K562 (cell line): ENCODE results near the gene LRRC10. TPM values are rescaled to one million over a fixed set of nuclear protein-coding genes. Genes with fewer than 3 reads are reported as not detected.

Experiments used
- ATAC-seq: fragments of 200-7000 bp; cut with Tn5 transposase; 3 replicates; pipeline ENCODE4 v1.9.1; 2020; ENCODE audit warnings: moderate library complexity
- BruUV-seq: library from RNA; stranded (reverse); fragments of 400-500 nt; replicated peaks from 2 replicates; lab custom pipeline; 2021; lab: Mats Ljungman, UMichigan
- CTCF ChIA-PET: fragments of 300-600 bp; formaldehyde crosslinking; extraction: SDS; loops from one replicate; lab custom pipeline; 2021; ENCODE audit warnings: low intra/inter-chr PET ratio; lab: Yijun Ruan, JAX
- POLR2A ChIA-PET: fragments of 300-600, 350-650 bp; sonication (Branson Sonifier 250); formaldehyde crosslinking; extraction: SDS; loops from one replicate; lab custom pipeline; 2021; ENCODE audit warnings: antibody characterized with exemption, inconsistent platforms; lab: Yijun Ruan, JAX
- DNase-seq, 4 experiments: peaks; one replicate each; pipeline versions ENCODE4 v3.0.0 to v3.0.0-alpha.2; 2011 to 2018; ENCODE audit warnings: low spot score in 3 of 4, mixed read lengths in 3 of 4; ENCODE audit errors: extremely low read depth in 1 of 4
- FAIRE-seq: peaks from 2 replicates; lab custom pipeline; 2011; peaks lifted over from hg19 to GRCh38; lab: Jason Lieb, UNC
- H2AFZ ChIP-seq: 2 replicates; pipeline ENCODE4 v1.6.0; 2011; ENCODE audit warnings: low read depth, low read length, control low read depth, inconsistent platforms
- H3K27ac ChIP-seq: fragments of 200-600 bp; 3 replicates; pipeline ENCODE4 v1.8.0; 2011; ENCODE audit warnings: low read depth, mild to moderate bottlenecking, control low read depth, inconsistent platforms, low read length, moderate library complexity, mixed read lengths; ENCODE audit errors: extremely low read depth
- H3K27me3 ChIP-seq, 2 experiments: fragments of 300-600 bp in 1 of 2; 2 replicates in 1 of 2; 3 replicates in 1 of 2; pipeline versions ENCODE4 v1.6.0 to v1.8.0; 2011; ENCODE audit warnings: inconsistent platforms in 2 of 2, low read length in 2 of 2, mild to moderate bottlenecking in 1 of 2, mixed read lengths in 1 of 2, moderate library complexity in 1 of 2; ENCODE audit not compliant: control insufficient read depth in 2 of 2, insufficient read depth in 2 of 2
- H3K36me3 ChIP-seq: fragments of 300-600 bp; 3 replicates; pipeline ENCODE4 v1.8.0; 2011; ENCODE audit warnings: mild to moderate bottlenecking, low read length, inconsistent platforms; ENCODE audit not compliant: control insufficient read depth, insufficient read depth
- H3K4me1 ChIP-seq, 2 experiments: fragments of 200-600 bp in 1 of 2; replicated peaks in 1 of 2; 2 replicates in 1 of 2; 3 replicates in 1 of 2; pipeline versions ENCODE4 v1.5.1 to v1.8.0; 2011; ENCODE audit warnings: inconsistent platforms in 2 of 2, low read length in 2 of 2, mild to moderate bottlenecking in 1 of 2, mixed read lengths in 1 of 2, moderate library complexity in 1 of 2; ENCODE audit not compliant: control insufficient read depth in 2 of 2, insufficient read depth in 2 of 2
- H3K4me2 ChIP-seq: 2 replicates; pipeline ENCODE4 v1.6.1; 2011; ENCODE audit warnings: low read length, control low read depth, inconsistent platforms, mixed read lengths; ENCODE audit not compliant: insufficient read depth
- H3K4me3 ChIP-seq: fragments of 200-600 bp; sonication (generic), shearing (Covaris generic); 2 replicates; pipeline ENCODE4 v1.5.1; 2016; ENCODE audit warnings: control low read depth, inconsistent platforms
- H3K79me2 ChIP-seq: fragments of 200-600 bp; 3 replicates; pipeline ENCODE4 v1.8.0; 2011; ENCODE audit warnings: low read length, inconsistent platforms; ENCODE audit not compliant: control insufficient read depth, insufficient read depth
- H3K9ac ChIP-seq, 2 experiments: 2 replicates each; pipeline versions ENCODE4 v1.6.0 to v1.6.1; 2011; ENCODE audit warnings: low read depth in 2 of 2, low read length in 2 of 2, control low read depth in 1 of 2, inconsistent platforms in 1 of 2, mild to moderate bottlenecking in 1 of 2, mixed read lengths in 1 of 2; ENCODE audit not compliant: insufficient read depth in 1 of 2
- H3K9me1 ChIP-seq: one replicate; pipeline ENCODE4 v1.6.0; 2011; ENCODE audit warnings: inconsistent platforms, mild to moderate bottlenecking, low read length, moderate library complexity; ENCODE audit not compliant: control insufficient read depth, insufficient read depth
- H3K9me3 ChIP-seq: replicated peaks from 2 replicates; pipeline ENCODE4 v1.5.1; 2011; ENCODE audit warnings: low read depth, low read length, inconsistent platforms; ENCODE audit not compliant: control insufficient read depth, insufficient read depth
- H4K20me1 ChIP-seq: replicated peaks from 2 replicates; pipeline ENCODE4 v1.6.1; 2011; ENCODE audit warnings: low read length, inconsistent platforms, mixed read lengths; ENCODE audit not compliant: control insufficient read depth, insufficient read depth
- ADNP ChIP-seq: fragments of 200-800 bp; sonication (Bioruptor generic); IDR thresholded peaks from 2 replicates; pipeline ENCODE4 v1.6.1; 2016; ENCODE audit warnings: missing genetic modification characterization, missing compliant biosample characterization
- CTCF ChIP-seq, 3 experiments: IDR thresholded peaks in 2 of 3; conservative IDR thresholded peaks in 1 of 3; 2 replicates each; pipeline ENCODE4 v1.5.1; 2011 to 2012; ENCODE audit warnings: low read length in 3 of 3, mild to moderate bottlenecking in 3 of 3, control low read depth in 2 of 3, improper control_type of control experiment in 1 of 3, inconsistent platforms in 1 of 3, low read depth in 1 of 3, mixed read lengths in 1 of 3, moderate library complexity in 1 of 3; ENCODE audit not compliant: insufficient read depth in 2 of 3
- KLF1 ChIP-seq: fragments of 450-650 bp; IDR thresholded peaks from 2 replicates; pipeline ENCODE4 v1.6.1; 2016; ENCODE audit warnings: missing genetic modification characterization, missing compliant biosample characterization
- NCOA4 ChIP-seq: fragments of 450-650 bp; IDR thresholded peaks from 2 replicates; pipeline ENCODE4 v1.6.1; 2018; ENCODE audit warnings: mild to moderate bottlenecking; ENCODE audit not compliant: partially characterized antibody
- NFRKB ChIP-seq: fragments of 450-650 bp; IDR thresholded peaks from 2 replicates; pipeline ENCODE4 v1.6.1; 2016; ENCODE audit warnings: low read depth
- NR2F6 ChIP-seq: fragments of 450-650 bp; formaldehyde crosslinking; IDR thresholded peaks from 2 replicates; pipeline ENCODE4 v1.4.0; 2020; ENCODE audit warnings: mild to moderate bottlenecking
- PHF21A ChIP-seq: fragments of 450-650 bp; IDR thresholded peaks from 2 replicates; pipeline ENCODE4 v1.6.1; 2017; ENCODE audit warnings: low read depth, borderline replicate concordance
- U2AF1 ChIP-seq: fragments of 200-400 bp; formaldehyde crosslinking; optimal IDR thresholded peaks from 2 replicates; pipeline ENCODE3; 2017; ENCODE audit warnings: mild to moderate bottlenecking, low read depth, low read length, moderate library complexity
- YBX1 ChIP-seq: fragments of 450-650 bp; IDR thresholded peaks from 2 replicates; pipeline ENCODE4 v1.7.1; 2016; ENCODE audit warnings: mild to moderate bottlenecking
- ZBTB8A ChIP-seq: fragments of 450-650 bp; IDR thresholded peaks from 2 replicates; pipeline ENCODE4 v1.6.1; 2018; ENCODE audit warnings: mild to moderate bottlenecking, moderate library complexity; ENCODE audit not compliant: partially characterized antibody
- ZNF197 ChIP-seq: fragments of 200-800 bp; sonication (Bioruptor generic); IDR thresholded peaks from 2 replicates; pipeline ENCODE4 v1.6.1; 2016; ENCODE audit warnings: low read depth, missing genetic modification characterization, missing compliant biosample characterization
- WGBS: fragments of 100-300 bp; shearing (Covaris generic); methylation state at CpG from one replicate; pipeline ENCODE4 v1.1.6; 2016; ENCODE audit warnings: low coverage, mixed read lengths; ENCODE audit not compliant: insufficient coverage; ENCODE audit errors: missing lambda C conversion rate; 5-methylcytosine and 5-hydroxymethylcytosine counted together
- in situ Hi-C: fragments of 300-500 bp; cut with MboI; formaldehyde crosslinking; loops from 4 replicates; pipeline ENCODE4 v1.15.0; 2018; ENCODE audit warnings: inconsistent platforms, mixed read lengths
- intact Hi-C: fragments of 100-400 bp; cut with micrococcal nuclease; formaldehyde crosslinking; loops from 2 replicates; pipeline ENCODE4 v1.14.2; 2022
- polyA plus RNA-seq, 8 experiments: library from polyadenylated mRNA; depleted of rRNA in 4 of 8; stranded (reverse) in 5 of 8; unstranded in 3 of 8; fragments of >200 nt; fragmentation: Nextera tagmentation in 2 of 8; fragmentation: Illumina TruSeq in 1 of 8; extraction: Ambion mirVana in 2 of 8; extraction: Trizol in 1 of 8; gene quantifications; 2 replicates each; pipeline versions ENCODE4 v1.2.1 to v1.2.3, GENCODE V29; 2011 to 2014; ENCODE audit warnings: inconsistent platforms in 1 of 8, missing spikeins in 1 of 8
- total RNA-seq, 7 experiments: library from RNA; depleted of rRNA in 6 of 7; stranded (reverse); fragments of >200 nt in 6 of 7; fragmentation: Illumina TruSeq in 2 of 7; extraction: Trizol in 2 of 7; gene quantifications; 2 replicates each; pipeline versions ENCODE4 v1.2.1 to v1.2.3, GENCODE V29; 2011 to 2021; ENCODE audit warnings: low replicate concordance in 1 of 7
- TF ChIP-seq, protein P1 (sequence below), 2 experiments: fragments of 450-650 bp; IDR thresholded peaks; 2 replicates each; pipeline ENCODE4 v1.6.1; 2016
- TF ChIP-seq, protein P2 (sequence below): fragments of 250-450 bp; sonication (Bioruptor Pico); IDR thresholded peaks from 2 replicates; pipeline ENCODE4 v1.9.0; 2021; ENCODE audit warnings: mild to moderate bottlenecking

The LRRC10 gene
- total and polyA plus RNA-seq, 9 of the 15 experiments (the other 6 are each of a cell fraction or from before 2014, with no cell fraction given), result 0.09 TPM; not detected in 8

- in situ Hi-C loops, result loop anchor here (5.0 kb wide), 1 partner anchor 279 kb away; no protein-coding TSS in a partner anchor
- TF ChIP-seq CTCF (IDR thresholded peaks at IDR 0.05 in 2 of 3, conservative IDR thresholded peaks at IDR 0.05 in 1 of 3; ENCODE audit: insufficient read depth in 2 of 3, low read depth in 1 of 3, low read length in 3 of 3), result 0 out of 6 replicates have a peak, but pooled peaks have one; percentile 9 to 17 (median 11)
- no peak for TF ChIP-seq NR2F6 (CRISPR knock-in tag)
- Histone ChIP-seq H3K27ac (no peak overlapping the region), H3K27me3 (no peaks in the 10 kb centered on the region), H3K9me3 (no peaks in the 10 kb centered on the region), H3K9ac (no peak overlapping the region), H3K9me1 (no peaks in the 10 kb centered on the region), H3K4me1 (no peaks in the 10 kb centered on the region), H3K4me3 (no peak overlapping the region), H3K4me2 (no peak overlapping the region), H3K79me2 (no peaks in the 10 kb centered on the region), H3K36me3 (peaks cover 34% of the 10 kb centered on the region), H4K20me1 (no peaks in the 10 kb centered on the region), H2AFZ (no peak overlapping the region)
- ChIA-PET CTCF (no interaction called here), POLR2A (interaction anchor here (1.0 to 1.1 kb wide), 2 partner anchors 11 to 12 kb away, joined by 4 to 5 read pairs; no protein-coding TSS in a partner anchor)
- no TSS peak for BruUV-seq
- ATAC-seq (peak; percentile 73), DNase-seq (no peak), FAIRE-seq (no peak)
- 51% methylated on average over 3 of the region's 3 CpGs for WGBS
- intact Hi-C loops, result no loop called here
Observed at GRCh38 chr12:69566603-69567002, 44.1 kb downstream of the LRRC10 start.

DNA sequence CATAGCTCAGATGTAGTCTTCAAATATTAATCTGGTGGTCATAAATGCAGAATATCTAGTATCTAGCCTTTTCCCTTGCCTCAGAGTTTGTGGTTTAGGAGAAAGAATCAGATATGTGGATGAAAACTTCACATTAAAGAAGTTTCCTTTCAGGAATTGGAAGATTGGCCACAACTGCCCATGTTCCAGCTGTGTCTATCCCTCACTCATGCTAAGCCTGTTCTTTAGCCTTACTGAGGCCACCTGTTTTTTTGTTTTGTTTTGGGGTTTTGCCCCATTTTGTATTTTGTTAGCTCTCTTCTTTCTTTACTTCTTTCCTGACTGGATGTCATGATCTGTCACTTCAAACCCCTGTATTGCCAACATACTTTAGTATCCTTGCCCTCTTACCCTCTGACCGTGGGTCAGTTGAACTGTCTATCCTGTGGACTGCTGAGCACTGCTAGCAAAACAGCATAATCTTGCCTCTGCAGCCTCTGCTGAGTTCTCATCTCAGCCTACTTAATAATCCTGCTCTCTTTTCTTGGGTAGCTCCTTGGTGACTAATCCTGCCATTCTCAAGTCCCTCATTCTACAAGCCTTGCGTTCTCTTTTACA lies 47.4 kb downstream of the LRRC10 start:
- no TSS peak for BruUV-seq
- no peak overlapping the region for H3K27ac ChIP-seq
- H3K4me3 ChIP-seq, result no peak overlapping the region
- intact Hi-C loops, result no loop called here
- in situ Hi-C loops, result no loop called here
- H3K9me1 ChIP-seq, result no peaks in the 10 kb centered on the region
- CTCF ChIA-PET, result no interaction called here
- FAIRE-seq (no peak), ATAC-seq (no peak), DNase-seq (no peak)
- H4K20me1 ChIP-seq, result no peaks in the 10 kb centered on the region
- H3K4me1 ChIP-seq, result no peaks in the 10 kb centered on the region
- H3K79me2 ChIP-seq, result no peaks in the 10 kb centered on the region
- H3K9ac ChIP-seq, result no peak overlapping the region
- H3K9me3 ChIP-seq, result no peaks in the 10 kb centered on the region
- peaks cover 12% of the 10 kb centered on the region; the same call in 2 of the 3 replicates for H3K36me3 ChIP-seq
- H3K4me2 ChIP-seq, result no peak overlapping the region
- H2AFZ ChIP-seq, result no peak overlapping the region
- no peaks in the 10 kb centered on the region for H3K27me3 ChIP-seq
- WGBS, result 92% methylated on average over 2 of the region's 2 CpGs
- POLR2A ChIA-PET, result no interaction called here
- TF ChIP-seq ZBTB8A (no peak), KLF1 (tag) (no peak), ZNF197 (CRISPR knock-in tag) (no peak), NFRKB (no peak), NCOA4 (no peak), PHF21A (no peak), U2AF1 (no peak), ADNP (tag) (no peak), YBX1 (no peak)
- TF ChIP-seq, protein P1, sequence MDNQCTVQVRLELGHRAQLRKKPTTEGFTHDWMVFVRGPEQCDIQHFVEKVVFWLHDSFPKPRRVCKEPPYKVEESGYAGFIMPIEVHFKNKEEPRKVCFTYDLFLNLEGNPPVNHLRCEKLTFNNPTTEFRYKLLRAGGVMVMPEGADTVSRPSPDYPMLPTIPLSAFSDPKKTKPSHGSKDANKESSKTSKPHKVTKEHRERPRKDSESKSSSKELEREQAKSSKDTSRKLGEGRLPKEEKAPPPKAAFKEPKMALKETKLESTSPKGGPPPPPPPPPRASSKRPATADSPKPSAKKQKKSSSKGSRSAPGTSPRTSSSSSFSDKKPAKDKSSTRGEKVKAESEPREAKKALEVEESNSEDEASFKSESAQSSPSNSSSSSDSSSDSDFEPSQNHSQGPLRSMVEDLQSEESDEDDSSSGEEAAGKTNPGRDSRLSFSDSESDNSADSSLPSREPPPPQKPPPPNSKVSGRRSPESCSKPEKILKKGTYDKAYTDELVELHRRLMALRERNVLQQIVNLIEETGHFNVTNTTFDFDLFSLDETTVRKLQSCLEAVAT (IDR thresholded peaks at IDR 0.05), result no peak
- TF ChIP-seq, protein P2, sequence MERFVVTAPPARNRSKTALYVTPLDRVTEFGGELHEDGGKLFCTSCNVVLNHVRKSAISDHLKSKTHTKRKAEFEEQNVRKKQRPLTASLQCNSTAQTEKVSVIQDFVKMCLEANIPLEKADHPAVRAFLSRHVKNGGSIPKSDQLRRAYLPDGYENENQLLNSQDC, result no peak
